GM06990 (cell line): ENCODE data around the gene CFAP97.

Experiments
- DNase-seq: peaks from one replicate; pipeline ENCODE4 v3.0.0-alpha.2; 2011; ENCODE audit not compliant: insufficient read length; ENCODE audit errors: extremely low read depth
- H3K27me3 ChIP-seq: replicated peaks from 2 replicates; pipeline ENCODE4 v1.6.0; 2011; ENCODE audit warnings: low read length; ENCODE audit not compliant: control insufficient read depth, insufficient read depth
- H3K36me3 ChIP-seq: 2 replicates; pipeline ENCODE4 v1.5.1; 2011; ENCODE audit warnings: low read length; ENCODE audit not compliant: control insufficient read depth, insufficient read depth
- H3K4me3 ChIP-seq: replicated peaks from 2 replicates; pipeline ENCODE4 v1.5.1; 2011; ENCODE audit warnings: low read depth, mild to moderate bottlenecking, control low read depth, low read length
- CTCF ChIP-seq: IDR thresholded peaks from 2 replicates; pipeline ENCODE4 v1.5.1; 2011; ENCODE audit warnings: low read length, control low read depth, mild to moderate bottlenecking, inconsistent platforms; ENCODE audit not compliant: insufficient read depth, poor library complexity, severe bottlenecking

CFAP97 gene

GRCh38 chr4:185151296-185151695 is 52.5 kb downstream of the CFAP97 start:
- DNase-seq = no peak
- H3K27me3 ChIP-seq = no peaks in the 10 kb centered on the region
- no peak for TF ChIP-seq CTCF
- H3K36me3 ChIP-seq = peaks cover 5% of the 10 kb centered on the region
- H3K4me3 ChIP-seq = no peak overlapping the region

- no peak for DNase-seq
- H3K27me3 ChIP-seq = no peaks in the 10 kb centered on the region
- no peak overlapping the region for H3K4me3 ChIP-seq
- no peak for TF ChIP-seq CTCF
- H3K36me3 ChIP-seq = peaks cover 11% of the 10 kb centered on the region
Observed at GRCh38 chr4:185149392-185149791, 54.4 kb downstream of the CFAP97 start.

- TF ChIP-seq CTCF = no peak
- peaks cover 11% of the 10 kb centered on the region for H3K36me3 ChIP-seq
- DNase-seq = peak; percentile 14
- H3K27me3 ChIP-seq = no peaks in the 10 kb centered on the region
- no peak overlapping the region for H3K4me3 ChIP-seq
Observed at GRCh38 chr4:185145572-185145971, 58.2 kb downstream of the CFAP97 start.

GRCh38 chr4:185144601-185145240 is 59.1 kb downstream of the CFAP97 start:
- Histone ChIP-seq H3K4me3 (peak overlapping the region; percentile 3; the same call in 1 of the 2 replicates), H3K36me3 (peaks cover 8% of the 10 kb centered on the region)
- DNase-seq = peak; percentile 15

GRCh38 chr4:185143601-185143969 is 60.2 kb downstream of the CFAP97 start:
- Histone ChIP-seq H3K27me3 (no peaks in the 10 kb centered on the region), H3K4me3 (peak overlapping the region; percentile 76), H3K36me3 (peaks cover 8% of the 10 kb centered on the region)
- no peak for DNase-seq
- no peak for TF ChIP-seq CTCF

More at GRCh38 chr4:185144601-185145240, 59.1 kb downstream of the CFAP97 start:
- H3K27me3 ChIP-seq = no peaks in the 10 kb centered on the region
- no peak for TF ChIP-seq CTCF

- TF ChIP-seq CTCF = peak; percentile 9
- H3K36me3 ChIP-seq = peaks cover 8% of the 10 kb centered on the region
- no peaks in the 10 kb centered on the region for H3K27me3 ChIP-seq
- peak; percentile 94 for DNase-seq
- peak within 1 kb of the TSS; percentile 76 for H3K4me3 ChIP-seq
Observed at GRCh38 chr4:185142912-185143600, 60.7 kb downstream of the CFAP97 start, which contains the start of gene SLC25A4. TSS of gene SLC25A4 (plus strand) at chr4:185143266. CDS start at chr4:185143373, 107 bp downstream.
